Endothelial cell of umbilical vein (primary cell): Measurements from ENCODE around the gene CSMD2. TPM values are rescaled to one million over a fixed set of nuclear protein-coding genes. Genes with fewer than 3 reads are reported as not detected.

Experiments
- BruUV-seq: library from RNA; stranded (reverse); fragments of 400-500 nt; replicated peaks from 2 replicates; lab custom pipeline; 2021; lab: Mats Ljungman, UMichigan
- CTCF ChIA-PET: fragments of 300-600, 350-600 bp; sonication (Branson Sonifier 250); formaldehyde crosslinking; loops from one replicate; lab custom pipeline; 2021; ENCODE audit warnings: antibody characterized with exemption, inconsistent platforms; lab: Charles Lee
- POLR2A ChIA-PET: fragments of 300-600, 350-600 bp; sonication (Branson Sonifier 250); formaldehyde crosslinking; loops from one replicate; lab custom pipeline; 2021; ENCODE audit warnings: antibody characterized with exemption, inconsistent platforms; lab: Charles Lee
- DNase-seq: peaks from one replicate; pipeline ENCODE4 v3.0.0-alpha.2; 2011; ENCODE audit warnings: low read depth, low spot score
- FAIRE-seq: peaks from 2 replicates; lab custom pipeline; 2011; peaks lifted over from hg19 to GRCh38; lab: Jason Lieb, UNC
- H2AFZ ChIP-seq: 2 replicates; pipeline ENCODE4 v1.6.0; 2012; ENCODE audit warnings: low read depth, low read length, control low read depth, inconsistent platforms
- H3K27ac ChIP-seq: 2 replicates; pipeline ENCODE4 v1.5.1; 2011; ENCODE audit warnings: low read depth, mild to moderate bottlenecking, control low read depth, low read length, moderate library complexity; ENCODE audit not compliant: insufficient read depth
- H3K27me3 ChIP-seq, 2 experiments: 2 replicates each; pipeline versions ENCODE4 v1.6.0 to v1.6.1; 2011; ENCODE audit warnings: low read length in 2 of 2, mixed read lengths in 1 of 2; ENCODE audit not compliant: control insufficient read depth in 2 of 2, insufficient read depth in 2 of 2
- H3K36me3 ChIP-seq, 2 experiments: 2 replicates in 1 of 2; 3 replicates in 1 of 2; pipeline ENCODE4 v1.5.1; 2011; ENCODE audit warnings: low read length in 2 of 2, mild to moderate bottlenecking in 1 of 2, moderate library complexity in 1 of 2; ENCODE audit not compliant: control insufficient read depth in 2 of 2, insufficient read depth in 2 of 2; ENCODE audit errors: extremely low read depth in 1 of 2
- H3K4me1 ChIP-seq: 3 replicates; pipeline ENCODE4 v1.5.1; 2011; ENCODE audit warnings: mild to moderate bottlenecking, low read length; ENCODE audit not compliant: control insufficient read depth, insufficient read depth; ENCODE audit errors: extremely low read depth
- H3K4me2 ChIP-seq: 2 replicates; pipeline ENCODE4 v1.6.1; 2011; ENCODE audit warnings: low read length, control low read depth, mixed read lengths; ENCODE audit not compliant: insufficient read depth
- H3K4me3 ChIP-seq, 3 experiments: fragments of 200-600 bp in 1 of 3; sonication (generic), shearing (Covaris generic) in 1 of 3; replicated peaks in 1 of 3; 2 replicates each; pipeline ENCODE4 v1.5.1; 2011 to 2016; ENCODE audit warnings: control low read depth in 3 of 3, low read length in 3 of 3, mild to moderate bottlenecking in 2 of 3, inconsistent platforms in 1 of 3, low read depth in 1 of 3, moderate library complexity in 1 of 3; ENCODE audit not compliant: insufficient read depth in 1 of 3
- H3K79me2 ChIP-seq: 2 replicates; pipeline ENCODE4 v1.6.0; 2012; ENCODE audit warnings: low read length, inconsistent platforms; ENCODE audit not compliant: control insufficient read depth, insufficient read depth
- H3K9ac ChIP-seq: replicated peaks from 2 replicates; pipeline ENCODE3; 2011; ENCODE audit warnings: low read length, control low read depth; ENCODE audit not compliant: insufficient read depth; ENCODE audit errors: extremely low read depth
- H3K9me1 ChIP-seq: replicated peaks from 3 replicates; pipeline ENCODE4 v1.6.0; 2011; ENCODE audit warnings: mild to moderate bottlenecking, low read length; ENCODE audit not compliant: control insufficient read depth, insufficient read depth; ENCODE audit errors: extremely low read depth
- H3K9me3 ChIP-seq: replicated peaks from 2 replicates; pipeline ENCODE4 v1.5.1; 2012; ENCODE audit warnings: low read length, inconsistent platforms; ENCODE audit not compliant: control insufficient read depth, insufficient read depth
- H4K20me1 ChIP-seq: replicated peaks from 2 replicates; pipeline ENCODE3; 2011; ENCODE audit warnings: mild to moderate bottlenecking, low read length; ENCODE audit not compliant: control insufficient read depth, insufficient read depth; ENCODE audit errors: extremely low read depth
- CTCF ChIP-seq, 2 donors: IDR thresholded peaks; 1 replicate in 1 of 2; 2 replicates in 1 of 2; pipeline ENCODE4 v1.5.1; 2011; ENCODE audit warnings: low read length in 2 of 2, mild to moderate bottlenecking in 2 of 2, moderate library complexity in 2 of 2, control low read depth in 1 of 2, inconsistent platforms in 1 of 2, low read depth in 1 of 2; ENCODE audit not compliant: insufficient read depth in 1 of 2; ENCODE audit errors: extremely low read depth in 1 of 2
- EZH2 ChIP-seq: IDR thresholded peaks from 2 replicates; pipeline ENCODE4 v1.6.1; 2012; ENCODE audit warnings: borderline replicate concordance, low read depth, mild to moderate bottlenecking, moderate library complexity, low read length, inconsistent platforms; ENCODE audit not compliant: severe bottlenecking
- FOS ChIP-seq: IDR thresholded peaks from 2 replicates; pipeline ENCODE4 v1.6.1; 2011; ENCODE audit warnings: mild to moderate bottlenecking, low read length, moderate library complexity, borderline replicate concordance; ENCODE audit not compliant: insufficient read depth
- GATA2 ChIP-seq: IDR thresholded peaks from 2 replicates; pipeline ENCODE4 v1.7.0; 2011; ENCODE audit warnings: low read depth, mild to moderate bottlenecking, moderate library complexity, mixed read lengths, low read length; ENCODE audit not compliant: insufficient read length, insufficient read depth
- JUN ChIP-seq: IDR thresholded peaks from 2 replicates; pipeline ENCODE4 v1.6.1; 2011; ENCODE audit warnings: borderline replicate concordance, low read depth; ENCODE audit not compliant: insufficient read length, insufficient read depth
- MAX ChIP-seq: IDR thresholded peaks from 2 replicates; pipeline ENCODE4 v1.6.1; 2011; ENCODE audit not compliant: insufficient read depth, insufficient read length
- MYC ChIP-seq: IDR thresholded peaks from one replicate; pipeline ENCODE4 v1.6.1; 2011; ENCODE audit warnings: mild to moderate bottlenecking, low read depth, low read length
- POLR2A ChIP-seq: IDR thresholded peaks from 2 replicates; pipeline ENCODE4 v1.6.1; 2012; ENCODE audit warnings: low read depth, mild to moderate bottlenecking, control low read depth, low read length
- POLR2AphosphoS5 ChIP-seq: IDR thresholded peaks from 2 replicates; pipeline ENCODE4 v1.6.1; 2012; ENCODE audit warnings: low read depth, mild to moderate bottlenecking, control low read depth, low read length, moderate library complexity; ENCODE audit not compliant: insufficient read depth
- dilution Hi-C: fragments of 300-500 bp; cut with MboI; formaldehyde crosslinking; loops from one replicate; pipeline ENCODE4 v1.15.0; 2019; ENCODE audit warnings: low sequenced_read_pairs; ENCODE audit not compliant: extremely low pct_ligation_motif_present
- intact Hi-C: fragments of 100-400 bp; cut with micrococcal nuclease; formaldehyde crosslinking; loops from one replicate; pipeline ENCODE4 v1.10.0; 2022
- polyA plus RNA-seq, 4 experiments: library from polyadenylated mRNA; depleted of rRNA in 3 of 4; stranded (reverse) in 3 of 4; unstranded in 1 of 4; fragments of >200 nt; gene quantifications; 2 replicates each; pipeline versions ENCODE4 v1.2.1 to v1.2.3, GENCODE V29; 2011 to 2012; ENCODE audit warnings: missing spikeins in 1 of 4
- total RNA-seq: library from RNA; stranded (reverse); gene quantifications from 2 replicates; pipeline ENCODE4 v1.2.3, GENCODE V29; 2021

CSMD2 gene
- total and polyA plus RNA-seq, 2 donors (not counting 3 experiments of a cell fraction or from before 2014, with no cell fraction given) = under 0.01 TPM; not detected in 1

- no TSS peak for BruUV-seq
- H4K20me1 ChIP-seq = no peaks in the 10 kb centered on the region
- ChIA-PET POLR2A (no interaction called here), CTCF (no interaction called here)
- no peaks in the 10 kb centered on the region for H3K27me3 ChIP-seq
- no peak overlapping the region for H3K27ac ChIP-seq
- H3K9me1 ChIP-seq = no peaks in the 10 kb centered on the region
- H3K36me3 ChIP-seq = no peaks in the 10 kb centered on the region
- dilution Hi-C loops (no loop called here), intact Hi-C loops (no loop called here)
- DNase-seq = no peak
- H3K79me2 ChIP-seq = no peaks in the 10 kb centered on the region
- H3K4me1 ChIP-seq = no peaks in the 10 kb centered on the region
- FAIRE-seq = no peak
- H2AFZ ChIP-seq = no peak overlapping the region
- no peak overlapping the region for H3K9ac ChIP-seq
- H3K9me3 ChIP-seq = no peaks in the 10 kb centered on the region
- no peak for TF ChIP-seq CTCF (IDR thresholded peaks at IDR 0.05; ENCODE audit: extremely low read depth in 1 of 2, insufficient read depth in 1 of 2, low read depth in 1 of 2, low read length in 2 of 2)
- TF ChIP-seq MYC = no peak
- TF ChIP-seq POLR2A = no peak
- no peak for TF ChIP-seq EZH2
- no peak for TF ChIP-seq JUN
- TF ChIP-seq MAX = no peak
- no peak for TF ChIP-seq POLR2AphosphoS5
- TF ChIP-seq GATA2 = no peak
- no peak for TF ChIP-seq FOS
- H3K4me3 ChIP-seq = no peak overlapping the region
- no peak overlapping the region for H3K4me2 ChIP-seq
These were observed 467.2 kb downstream of the CSMD2 start for GRCh38 chr1:33697816-33698215.
